Brain microvascular endothelial cell (primary cell): ENCODE data around the gene GIPR.

ENCODE experiments used
- DNase-seq: peaks from one replicate; pipeline ENCODE4 v3.0.0-alpha.2; 2020
- H3K27ac ChIP-seq: fragments of 250-450 bp; sonication (Bioruptor Pico); 2 replicates; pipeline ENCODE4 v1.5.1; 2020; ENCODE audit warnings: mild to moderate bottlenecking, moderate library complexity
- H3K27me3 ChIP-seq: fragments of 250-450 bp; sonication (Bioruptor Pico); replicated peaks from 2 replicates; pipeline ENCODE4 v1.5.1; 2020; ENCODE audit warnings: mild to moderate bottlenecking
- H3K36me3 ChIP-seq: fragments of 250-450 bp; sonication (Bioruptor Pico); replicated peaks from 2 replicates; pipeline ENCODE4 v1.5.1; 2020; ENCODE audit warnings: mild to moderate bottlenecking
- H3K4me3 ChIP-seq: 2 replicates; pipeline ENCODE4 v1.5.1; 2011; ENCODE audit warnings: low read depth, mild to moderate bottlenecking, control low read depth, low read length, moderate library complexity
- in situ Hi-C: cut with HindIII; loops from 2 replicates; pipeline ENCODE4 v1.10.0; 2017; ENCODE audit warnings: low sequenced_read_pairs, low pct_ligation_motif_present
- TF ChIP-seq, protein P1 (sequence below): IDR thresholded peaks from 2 replicates; pipeline ENCODE4 v1.5.1; 2011; ENCODE audit warnings: low read depth, mild to moderate bottlenecking, moderate library complexity, low read length, control low read depth, inconsistent platforms; ENCODE audit errors: missing control alignments

GIPR gene

DNA sequence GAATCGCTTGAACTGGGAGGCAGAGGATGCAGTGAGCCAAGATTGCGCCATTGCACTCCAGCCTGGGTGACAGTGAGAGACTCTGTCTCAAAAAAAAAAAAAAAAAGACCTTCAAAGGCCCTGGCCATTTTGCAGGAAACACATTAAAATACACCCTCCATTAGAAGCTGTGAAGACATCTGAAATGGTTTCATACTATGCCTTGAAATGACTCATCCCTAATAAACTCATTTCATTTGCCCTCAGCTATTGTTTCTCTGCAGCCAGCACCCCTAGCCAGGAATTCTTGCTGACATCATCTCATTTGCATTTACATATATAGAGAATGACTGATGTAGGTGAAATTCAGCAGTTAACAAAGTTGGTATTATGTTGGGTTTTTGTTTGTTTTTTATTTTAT, 37.6 kb upstream of the GIPR start:
- DNase-seq: peak; percentile 83
- peak overlapping the region; percentile 64 for H3K27ac ChIP-seq
- TF ChIP-seq, protein P1, sequence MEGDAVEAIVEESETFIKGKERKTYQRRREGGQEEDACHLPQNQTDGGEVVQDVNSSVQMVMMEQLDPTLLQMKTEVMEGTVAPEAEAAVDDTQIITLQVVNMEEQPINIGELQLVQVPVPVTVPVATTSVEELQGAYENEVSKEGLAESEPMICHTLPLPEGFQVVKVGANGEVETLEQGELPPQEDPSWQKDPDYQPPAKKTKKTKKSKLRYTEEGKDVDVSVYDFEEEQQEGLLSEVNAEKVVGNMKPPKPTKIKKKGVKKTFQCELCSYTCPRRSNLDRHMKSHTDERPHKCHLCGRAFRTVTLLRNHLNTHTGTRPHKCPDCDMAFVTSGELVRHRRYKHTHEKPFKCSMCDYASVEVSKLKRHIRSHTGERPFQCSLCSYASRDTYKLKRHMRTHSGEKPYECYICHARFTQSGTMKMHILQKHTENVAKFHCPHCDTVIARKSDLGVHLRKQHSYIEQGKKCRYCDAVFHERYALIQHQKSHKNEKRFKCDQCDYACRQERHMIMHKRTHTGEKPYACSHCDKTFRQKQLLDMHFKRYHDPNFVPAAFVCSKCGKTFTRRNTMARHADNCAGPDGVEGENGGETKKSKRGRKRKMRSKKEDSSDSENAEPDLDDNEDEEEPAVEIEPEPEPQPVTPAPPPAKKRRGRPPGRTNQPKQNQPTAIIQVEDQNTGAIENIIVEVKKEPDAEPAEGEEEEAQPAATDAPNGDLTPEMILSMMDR: no peak
- in situ Hi-C loops: no loop called here
- no peak overlapping the region for H3K4me3 ChIP-seq
- peaks cover 19% of the 10 kb centered on the region for H3K36me3 ChIP-seq
- no peaks in the 10 kb centered on the region for H3K27me3 ChIP-seq

DNA sequence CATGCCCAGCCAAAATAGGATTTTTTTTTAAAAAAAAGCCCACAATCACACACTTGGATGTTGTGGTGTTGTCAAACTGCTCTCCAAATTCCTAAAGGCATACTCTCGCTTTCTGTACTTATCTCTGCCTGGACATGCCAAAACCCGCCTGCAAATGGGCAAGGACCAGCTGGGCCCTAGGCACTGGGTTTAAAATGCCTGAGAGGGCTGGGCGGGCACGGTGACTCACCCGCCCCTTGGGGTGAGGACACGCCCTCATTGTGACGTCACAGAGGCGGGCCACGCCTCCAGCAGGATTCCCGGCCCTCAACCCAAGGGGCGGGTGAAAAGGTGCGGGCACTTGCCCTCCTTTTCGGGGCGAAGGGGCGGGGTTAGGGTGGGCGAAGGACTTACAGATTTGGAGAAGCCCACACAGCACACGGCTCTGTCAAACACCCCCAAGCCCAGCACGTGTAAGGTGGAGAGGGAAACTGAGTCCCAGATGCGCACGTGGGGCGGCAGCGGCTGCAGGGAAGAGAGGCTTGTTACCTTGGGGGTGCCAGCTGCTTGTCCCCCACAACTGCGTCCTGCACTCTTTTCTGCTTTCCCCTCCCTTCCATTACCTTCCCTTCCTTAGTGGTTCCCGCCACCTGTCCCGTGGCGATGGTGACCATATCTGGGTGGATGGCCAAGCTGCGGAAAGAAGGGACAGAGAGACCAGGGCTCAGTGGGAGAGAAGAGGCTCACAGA, 35.4 kb upstream of the GIPR start:
- peak; percentile 70 for DNase-seq
- no peak overlapping the region for H3K4me3 ChIP-seq
- in situ Hi-C loops: no loop called here

DNA sequence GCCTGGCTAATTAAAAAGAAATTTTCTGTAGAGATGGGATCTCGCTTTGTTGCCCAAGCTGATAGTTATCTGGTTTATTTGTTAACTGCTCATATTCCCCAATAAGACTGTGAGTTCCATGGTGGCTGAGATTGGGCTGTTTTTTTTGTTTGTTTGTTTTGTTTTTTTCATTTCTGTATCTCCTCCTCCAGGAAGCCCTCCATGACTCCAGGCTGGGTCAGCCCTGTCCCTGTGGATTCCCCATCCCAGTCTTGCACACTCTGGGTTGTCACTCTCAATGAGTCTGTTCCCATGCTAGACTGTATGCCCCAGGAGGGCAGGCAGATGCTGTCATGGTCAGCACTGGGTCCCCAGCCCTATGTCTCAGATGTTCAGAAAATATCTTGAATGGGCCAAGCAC, 31.7 kb upstream of the GIPR start:
- no peak for DNase-seq
- TF ChIP-seq, protein P1: no peak

More for the DNA sequence above, 35.4 kb upstream of the GIPR start:
- Histone ChIP-seq H3K36me3 (peaks cover 12% of the 10 kb centered on the region), H3K27me3 (no peaks in the 10 kb centered on the region), H3K27ac (no peak overlapping the region)
- TF ChIP-seq, protein P1: no peak

DNA sequence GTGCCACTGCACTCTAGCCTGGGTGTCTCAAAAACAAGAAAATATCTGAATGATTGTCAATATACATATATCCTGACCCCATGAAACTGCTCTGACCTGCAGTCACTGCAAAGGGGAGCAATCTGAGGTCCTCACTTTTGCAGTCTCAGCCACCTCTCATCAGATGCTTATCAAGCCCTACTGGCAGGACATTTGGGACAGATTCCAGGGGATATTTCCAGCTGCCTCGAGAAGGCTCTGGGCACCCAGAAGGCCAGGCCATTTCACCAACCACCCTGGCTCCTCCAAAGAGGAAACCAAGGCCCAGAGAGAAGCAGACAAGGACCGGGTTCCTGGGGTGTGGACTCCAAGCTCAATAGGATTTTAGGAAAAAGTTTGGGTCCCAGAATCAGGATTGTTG, 31.1 kb upstream of the GIPR start:
- Histone ChIP-seq H3K4me3 (no peak overlapping the region), H3K27ac (no peak overlapping the region), H3K27me3 (no peaks in the 10 kb centered on the region), H3K36me3 (no peaks in the 10 kb centered on the region)
- no peak for DNase-seq
- TF ChIP-seq, protein P1: no peak
- in situ Hi-C loops: no loop called here

More for the DNA sequence above, 31.7 kb upstream of the GIPR start:
- H3K36me3 ChIP-seq: no peaks in the 10 kb centered on the region
- H3K4me3 ChIP-seq: no peak overlapping the region
- no peaks in the 10 kb centered on the region for H3K27me3 ChIP-seq
- no peak overlapping the region for H3K27ac ChIP-seq
- in situ Hi-C loops: no loop called here

DNA sequence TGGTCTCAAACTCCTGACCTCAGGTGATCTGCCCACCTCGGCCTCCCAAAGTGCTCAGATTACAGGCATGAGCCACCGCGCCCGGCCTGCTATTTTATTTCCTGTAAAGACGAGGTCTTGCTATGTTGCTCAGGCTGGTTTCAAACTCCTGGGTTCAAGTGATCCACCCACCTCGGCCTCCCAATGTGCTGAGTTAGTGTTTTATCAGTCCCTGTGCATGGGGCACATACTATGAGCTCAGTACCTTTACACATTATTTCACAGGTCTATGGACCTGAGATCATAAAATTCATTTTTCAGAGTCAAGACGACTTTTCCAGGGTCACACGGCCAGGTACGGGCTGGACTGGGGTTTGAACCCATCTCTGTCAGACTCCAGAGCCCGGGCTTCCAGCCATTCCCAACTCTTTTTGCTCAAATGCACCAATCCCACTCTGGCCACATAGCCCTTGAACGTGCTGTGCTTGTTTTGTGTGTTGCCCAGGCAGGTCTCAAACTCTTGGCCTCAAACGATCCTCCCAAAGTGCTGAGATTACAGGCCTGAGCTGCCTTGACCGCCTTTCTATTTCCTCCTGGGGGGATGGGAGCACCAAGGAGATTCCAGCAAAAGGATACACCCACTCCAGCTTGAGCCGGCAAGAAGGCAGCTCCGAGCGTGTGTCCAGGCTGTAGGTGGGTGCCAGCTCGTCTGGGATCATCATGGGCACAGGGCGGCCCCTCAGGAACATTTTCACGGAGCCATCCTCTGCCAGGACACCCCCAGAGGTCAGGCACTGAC, 29.9 kb upstream of the GIPR start:
- H3K4me3 ChIP-seq: peak overlapping the region; percentile 75
- TF ChIP-seq, protein P1: no peak
- no peaks in the 10 kb centered on the region for H3K36me3 ChIP-seq
- H3K27me3 ChIP-seq: no peaks in the 10 kb centered on the region
- DNase-seq: peak; percentile 37
- no peak overlapping the region for H3K27ac ChIP-seq
- in situ Hi-C loops: no loop called here
